Liver (tissue), 9 donors: ENCODE measurements around the gene CHCHD4. TPM values are rescaled to one million over a fixed set of nuclear protein-coding genes. Genes with fewer than 3 reads are reported as not detected.

Experiments
- DNase-seq: peaks from one replicate; pipeline ENCODE4 v3.0.0-alpha.2; 2017; ENCODE audit warnings: low spot score
- H3K27ac ChIP-seq, 2 donors: one replicate each; pipeline ENCODE4 v1.7.0; 2013; ENCODE audit warnings: inconsistent platforms in 2 of 2, low read length in 2 of 2, control low read depth in 1 of 2, low read depth in 1 of 2, mild to moderate bottlenecking in 1 of 2
- H3K27me3 ChIP-seq, 4 donors: one replicate each; pipeline versions ENCODE4 v1.6.1 to v1.7.0; 2013; ENCODE audit warnings: low read length in 3 of 4, inconsistent platforms in 1 of 4, mild to moderate bottlenecking in 1 of 4, moderate library complexity in 1 of 4; ENCODE audit not compliant: control insufficient read depth in 4 of 4, insufficient read depth in 4 of 4
- H3K36me3 ChIP-seq, 4 donors: one replicate each; pipeline versions ENCODE4 v1.6.1 to v1.7.0; 2013; ENCODE audit warnings: low read length in 3 of 4, mild to moderate bottlenecking in 3 of 4, low read depth in 1 of 4, moderate library complexity in 1 of 4; ENCODE audit not compliant: control insufficient read depth in 4 of 4, insufficient read depth in 3 of 4
- H3K4me1 ChIP-seq, 4 donors: one replicate each; pipeline versions ENCODE4 v1.6.1 to v1.7.0; 2013; ENCODE audit warnings: low read length in 3 of 4, mild to moderate bottlenecking in 3 of 4, moderate library complexity in 1 of 4; ENCODE audit not compliant: control insufficient read depth in 4 of 4, insufficient read depth in 4 of 4
- H3K4me3 ChIP-seq, 3 donors: one replicate each; pipeline versions ENCODE4 v1.6.1 to v1.7.0; 2013; ENCODE audit warnings: low read length in 3 of 3, control low read depth in 1 of 3, low read depth in 1 of 3, mild to moderate bottlenecking in 1 of 3
- H3K9ac ChIP-seq, 2 donors: one replicate each; pipeline ENCODE4 v1.7.0; 2013; ENCODE audit warnings: low read length in 2 of 2, mild to moderate bottlenecking in 2 of 2, moderate library complexity in 2 of 2, control low read depth in 1 of 2, low read depth in 1 of 2
- H3K9me3 ChIP-seq, 4 donors: one replicate each; pipeline versions ENCODE4 v1.6.1 to v1.7.0; 2013; ENCODE audit warnings: low read length in 3 of 4; ENCODE audit not compliant: control insufficient read depth in 4 of 4
- EGR1 ChIP-seq, 2 donors: IDR thresholded peaks; 2 replicates each; pipeline ENCODE4 v1.6.1; 2016 to 2018; ENCODE audit warnings: antibody characterized with exemption in 2 of 2, low read depth in 2 of 2
- FOXA1 ChIP-seq: IDR thresholded peaks from 2 replicates; pipeline ENCODE4 v1.6.1; 2016; ENCODE audit warnings: antibody characterized with exemption
- GABPA ChIP-seq, 2 donors: IDR thresholded peaks in 1 of 2; conservative IDR thresholded peaks in 1 of 2; 2 replicates each; pipeline ENCODE4 v1.6.1; 2016; ENCODE audit warnings: antibody characterized with exemption in 2 of 2, mild to moderate bottlenecking in 1 of 2, moderate library complexity in 1 of 2
- HNF4A ChIP-seq, 2 donors: conservative IDR thresholded peaks; 2 replicates each; pipeline ENCODE4 v1.6.1; 2016; ENCODE audit warnings: antibody characterized with exemption in 2 of 2, mild to moderate bottlenecking in 2 of 2
- HNF4G ChIP-seq: IDR thresholded peaks from 2 replicates; pipeline ENCODE4 v1.6.1; 2016; ENCODE audit warnings: antibody characterized with exemption
- JUND ChIP-seq, 2 donors: IDR thresholded peaks; 2 replicates each; pipeline ENCODE4 v1.6.1; 2016; ENCODE audit warnings: antibody characterized with exemption in 2 of 2
- NR2F2 ChIP-seq: IDR thresholded peaks from 2 replicates; pipeline ENCODE4 v1.6.1; 2016; ENCODE audit warnings: antibody characterized with exemption
- RAD21 ChIP-seq, 2 donors: IDR thresholded peaks; 2 replicates each; pipeline ENCODE4 v1.6.1; 2016; ENCODE audit warnings: antibody characterized with exemption in 2 of 2, mild to moderate bottlenecking in 2 of 2
- RXRA ChIP-seq, 2 donors: IDR thresholded peaks; 2 replicates each; pipeline ENCODE4 v1.6.1; 2017 to 2018; ENCODE audit warnings: antibody characterized with exemption in 2 of 2, mild to moderate bottlenecking in 1 of 2
- SP1 ChIP-seq: IDR thresholded peaks from 2 replicates; pipeline ENCODE4 v1.6.1; 2018; ENCODE audit warnings: antibody characterized with exemption, mild to moderate bottlenecking
- YY1 ChIP-seq: IDR thresholded peaks from 2 replicates; pipeline ENCODE4 v1.6.1; 2016; ENCODE audit warnings: antibody characterized with exemption, mild to moderate bottlenecking
- WGBS: extraction: QIAGEN DNeasy Blood & Tissue Kit; methylation state at CpG from one replicate; pipeline ENCODE4 v1.1.7; 2013; 5-methylcytosine and 5-hydroxymethylcytosine counted together
- polyA plus RNA-seq, 2 donors: library from polyadenylated mRNA; stranded (reverse) in 1 of 2; unstranded in 1 of 2; fragments of 200-250 nt in 1 of 2; fragments of >200 nt in 1 of 2; fragmentation: Nextera tagmentation in 1 of 2; extraction: Ambion mirVana in 1 of 2; gene quantifications; one replicate each; pipeline versions ENCODE4 v1.2.1 to v1.2.3, GENCODE V29; 2013 to 2015
- total RNA-seq, 2 donors: library from RNA; depleted of rRNA; stranded (reverse); fragments of >200 nt; gene quantifications; one replicate each; pipeline ENCODE4 v1.2.3, GENCODE V29; 2014
- TF ChIP-seq, protein P1 (sequence below): fragments of 150-350 bp; IDR thresholded peaks from 2 replicates; pipeline ENCODE4 v1.5.1; 2017; ENCODE audit warnings: improper control_type of control experiment, low read depth, low read length; ENCODE audit not compliant: missing input control
- TF ChIP-seq, protein P2 (sequence below): IDR thresholded peaks from 2 replicates; pipeline ENCODE4 v1.6.1; 2016; ENCODE audit warnings: antibody characterized with exemption
- TF ChIP-seq, protein P3 (sequence below): IDR thresholded peaks from 2 replicates; pipeline ENCODE4 v1.6.1; 2016; ENCODE audit warnings: antibody characterized with exemption
- TF ChIP-seq, protein P4 (sequence below): IDR thresholded peaks from 2 replicates; pipeline ENCODE4 v1.6.1; 2016; ENCODE audit warnings: antibody characterized with exemption, mild to moderate bottlenecking
- donor health status: healthy.
- donor health status: healthy.
- donor health status: healthy.
- donor health status: healthy.
- donor health status: healthy.

CHCHD4 gene
- total and polyA plus RNA-seq, 4 donors, result 7.0 to 11.3 (median 9.5) TPM

DNA sequence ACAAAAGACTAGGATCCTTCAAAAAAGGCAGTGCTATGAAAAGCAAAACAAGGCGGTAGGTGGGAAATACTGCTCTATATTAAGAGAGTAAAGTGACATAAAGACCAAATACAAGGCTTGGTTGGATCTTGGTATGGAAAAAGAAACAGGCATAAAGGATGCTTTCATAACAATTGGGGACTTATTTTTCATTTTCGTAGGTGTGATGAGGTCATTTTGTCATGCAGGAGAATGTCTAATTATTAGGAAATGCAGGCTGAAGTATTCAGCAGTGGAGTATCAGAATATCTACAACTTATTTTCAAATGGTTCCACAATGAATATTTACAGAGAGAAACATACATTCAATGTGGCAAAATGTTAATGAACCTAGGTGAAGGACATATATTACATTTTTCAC lies 44.8 kb upstream of the CHCHD4 start:
- DNase-seq, result no peak
- Histone ChIP-seq H3K4me1 (no peaks in the 10 kb centered on the region), H3K4me3 (no peak overlapping the region), H3K36me3 (peaks cover 27 to 85% (median 77%) of the 10 kb centered on the region in 4 donors), H3K9ac (no peak overlapping the region), H3K9me3 (no peaks in the 10 kb centered on the region), H3K27ac (no peak overlapping the region), H3K27me3 (no peaks in the 10 kb centered on the region)
- TF ChIP-seq, protein P1, sequence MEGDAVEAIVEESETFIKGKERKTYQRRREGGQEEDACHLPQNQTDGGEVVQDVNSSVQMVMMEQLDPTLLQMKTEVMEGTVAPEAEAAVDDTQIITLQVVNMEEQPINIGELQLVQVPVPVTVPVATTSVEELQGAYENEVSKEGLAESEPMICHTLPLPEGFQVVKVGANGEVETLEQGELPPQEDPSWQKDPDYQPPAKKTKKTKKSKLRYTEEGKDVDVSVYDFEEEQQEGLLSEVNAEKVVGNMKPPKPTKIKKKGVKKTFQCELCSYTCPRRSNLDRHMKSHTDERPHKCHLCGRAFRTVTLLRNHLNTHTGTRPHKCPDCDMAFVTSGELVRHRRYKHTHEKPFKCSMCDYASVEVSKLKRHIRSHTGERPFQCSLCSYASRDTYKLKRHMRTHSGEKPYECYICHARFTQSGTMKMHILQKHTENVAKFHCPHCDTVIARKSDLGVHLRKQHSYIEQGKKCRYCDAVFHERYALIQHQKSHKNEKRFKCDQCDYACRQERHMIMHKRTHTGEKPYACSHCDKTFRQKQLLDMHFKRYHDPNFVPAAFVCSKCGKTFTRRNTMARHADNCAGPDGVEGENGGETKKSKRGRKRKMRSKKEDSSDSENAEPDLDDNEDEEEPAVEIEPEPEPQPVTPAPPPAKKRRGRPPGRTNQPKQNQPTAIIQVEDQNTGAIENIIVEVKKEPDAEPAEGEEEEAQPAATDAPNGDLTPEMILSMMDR, result no peak
- TF ChIP-seq NR2F2 (no peak), HNF4G (no peak), HNF4A (conservative IDR thresholded peaks at IDR 0.05) (no peak), FOXA1 (no peak), GABPA (IDR thresholded peaks at IDR 0.05 in 1 of 2, conservative IDR thresholded peaks at IDR 0.05 in 1 of 2) (no peak), YY1 (no peak), RAD21 (IDR thresholded peaks at IDR 0.05) (no peak), RXRA (IDR thresholded peaks at IDR 0.05) (no peak), SP1 (no peak)
- TF ChIP-seq, protein P2, sequence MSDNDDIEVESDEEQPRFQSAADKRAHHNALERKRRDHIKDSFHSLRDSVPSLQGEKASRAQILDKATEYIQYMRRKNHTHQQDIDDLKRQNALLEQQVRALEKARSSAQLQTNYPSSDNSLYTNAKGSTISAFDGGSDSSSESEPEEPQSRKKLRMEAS, result no peak
- WGBS, result 95% methylated on average over 2 of the region's 2 CpGs

- DNase-seq, result no peak
- TF ChIP-seq RXRA (IDR thresholded peaks at IDR 0.05) (no peak), FOXA1 (no peak), EGR1 (IDR thresholded peaks at IDR 0.05; ENCODE audit: low read depth in 2 of 2) (no peak), SP1 (no peak), JUND (IDR thresholded peaks at IDR 0.05) (no peak), NR2F2 (no peak)
- TF ChIP-seq, protein P1, result no peak
- TF ChIP-seq, protein P3, sequence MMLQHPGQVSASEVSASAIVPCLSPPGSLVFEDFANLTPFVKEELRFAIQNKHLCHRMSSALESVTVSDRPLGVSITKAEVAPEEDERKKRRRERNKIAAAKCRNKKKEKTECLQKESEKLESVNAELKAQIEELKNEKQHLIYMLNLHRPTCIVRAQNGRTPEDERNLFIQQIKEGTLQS, result no peak
- TF ChIP-seq, protein P4, sequence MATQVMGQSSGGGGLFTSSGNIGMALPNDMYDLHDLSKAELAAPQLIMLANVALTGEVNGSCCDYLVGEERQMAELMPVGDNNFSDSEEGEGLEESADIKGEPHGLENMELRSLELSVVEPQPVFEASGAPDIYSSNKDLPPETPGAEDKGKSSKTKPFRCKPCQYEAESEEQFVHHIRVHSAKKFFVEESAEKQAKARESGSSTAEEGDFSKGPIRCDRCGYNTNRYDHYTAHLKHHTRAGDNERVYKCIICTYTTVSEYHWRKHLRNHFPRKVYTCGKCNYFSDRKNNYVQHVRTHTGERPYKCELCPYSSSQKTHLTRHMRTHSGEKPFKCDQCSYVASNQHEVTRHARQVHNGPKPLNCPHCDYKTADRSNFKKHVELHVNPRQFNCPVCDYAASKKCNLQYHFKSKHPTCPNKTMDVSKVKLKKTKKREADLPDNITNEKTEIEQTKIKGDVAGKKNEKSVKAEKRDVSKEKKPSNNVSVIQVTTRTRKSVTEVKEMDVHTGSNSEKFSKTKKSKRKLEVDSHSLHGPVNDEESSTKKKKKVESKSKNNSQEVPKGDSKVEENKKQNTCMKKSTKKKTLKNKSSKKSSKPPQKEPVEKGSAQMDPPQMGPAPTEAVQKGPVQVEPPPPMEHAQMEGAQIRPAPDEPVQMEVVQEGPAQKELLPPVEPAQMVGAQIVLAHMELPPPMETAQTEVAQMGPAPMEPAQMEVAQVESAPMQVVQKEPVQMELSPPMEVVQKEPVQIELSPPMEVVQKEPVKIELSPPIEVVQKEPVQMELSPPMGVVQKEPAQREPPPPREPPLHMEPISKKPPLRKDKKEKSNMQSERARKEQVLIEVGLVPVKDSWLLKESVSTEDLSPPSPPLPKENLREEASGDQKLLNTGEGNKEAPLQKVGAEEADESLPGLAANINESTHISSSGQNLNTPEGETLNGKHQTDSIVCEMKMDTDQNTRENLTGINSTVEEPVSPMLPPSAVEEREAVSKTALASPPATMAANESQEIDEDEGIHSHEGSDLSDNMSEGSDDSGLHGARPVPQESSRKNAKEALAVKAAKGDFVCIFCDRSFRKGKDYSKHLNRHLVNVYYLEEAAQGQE, result no peak
- no peak overlapping the region for H3K4me3 ChIP-seq
- H3K36me3 ChIP-seq, result peaks cover 25 to 96% (median 85%) of the 10 kb centered on the region in 4 donors
- no peaks in the 10 kb centered on the region for H3K4me1 ChIP-seq
- peaks cover 0 to 2% (median 0%) of the 10 kb centered on the region in 4 donors for H3K9me3 ChIP-seq
- no peaks in the 10 kb centered on the region for H3K27me3 ChIP-seq
- WGBS, result 95% methylated on average over 9 of the region's 9 CpGs
- H3K27ac ChIP-seq, result no peak overlapping the region
- H3K9ac ChIP-seq, result no peak overlapping the region
Measured at GRCh38 chr3:14166877-14167603, 42.4 kb upstream of the CHCHD4 start.
